GF-D8 (cell line): ENCODE data around the gene CFAP299.
"Not testable (repeated sequence)": the region's sequence is repeated elsewhere in the genome, so short reads cannot be mapped to it uniquely, and the experiment has no call there.

ENCODE experiments used
- DNase-seq: peaks from one replicate; lab custom pipeline; 2025; lab: John Stamatoyannopoulos, UW

The CFAP299 gene

DNA sequence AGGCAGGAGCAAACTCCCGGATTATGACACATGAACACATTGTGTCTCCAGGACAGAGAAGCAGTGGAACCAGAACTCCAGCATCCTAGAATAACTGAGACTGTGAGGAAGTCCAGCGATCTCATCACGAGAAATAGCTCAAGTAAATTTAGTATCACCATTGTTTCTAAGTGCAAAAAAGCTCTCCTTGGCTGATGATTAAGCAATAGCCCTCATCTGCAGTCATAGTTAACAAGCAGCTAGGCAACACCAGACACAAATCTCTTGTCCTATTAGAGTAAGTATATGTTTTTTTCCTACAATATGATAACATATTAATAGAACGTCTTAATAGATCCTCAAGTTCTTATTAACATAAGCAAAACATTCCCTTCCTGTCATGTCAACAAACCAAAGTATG lies 2.4 kb upstream of the CFAP299 start:
- no peak for DNase-seq

DNA sequence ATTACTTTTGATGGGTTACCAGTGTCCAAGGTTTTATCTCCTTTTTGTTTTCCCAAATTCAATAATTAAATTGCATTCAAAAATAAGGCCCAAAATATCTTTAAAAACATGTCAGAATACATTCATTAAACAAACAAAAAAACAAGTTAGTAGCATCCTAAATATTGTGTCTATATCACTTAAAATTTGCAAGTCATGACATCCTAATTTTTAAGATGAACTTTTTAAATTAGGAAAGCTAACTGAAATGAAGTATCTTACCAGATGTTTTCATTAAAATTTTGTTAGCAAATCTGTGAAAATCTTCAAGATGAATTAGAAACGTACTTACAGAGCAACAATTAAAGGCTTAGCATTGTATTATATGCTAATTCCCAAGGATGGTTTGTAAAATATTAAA lies 962 bp upstream of the CFAP299 start:
- no peak for DNase-seq

DNA sequence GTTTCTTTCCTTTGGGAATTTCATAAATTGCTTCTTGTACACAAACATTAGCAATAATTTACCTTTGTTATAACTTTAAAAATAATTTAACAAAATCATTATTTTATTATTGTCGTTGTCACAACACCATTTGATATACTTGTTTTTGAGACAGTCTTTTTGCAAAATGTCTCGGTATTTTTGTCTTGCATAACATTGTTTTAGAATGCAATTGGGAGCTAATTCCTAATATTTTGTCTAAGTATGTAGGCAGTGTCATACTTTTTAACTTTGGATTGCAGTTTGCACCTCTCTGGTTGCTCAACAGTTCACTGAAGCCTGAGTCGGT lies 340 bp upstream of the CFAP299 start:
- no peak for DNase-seq

DNA sequence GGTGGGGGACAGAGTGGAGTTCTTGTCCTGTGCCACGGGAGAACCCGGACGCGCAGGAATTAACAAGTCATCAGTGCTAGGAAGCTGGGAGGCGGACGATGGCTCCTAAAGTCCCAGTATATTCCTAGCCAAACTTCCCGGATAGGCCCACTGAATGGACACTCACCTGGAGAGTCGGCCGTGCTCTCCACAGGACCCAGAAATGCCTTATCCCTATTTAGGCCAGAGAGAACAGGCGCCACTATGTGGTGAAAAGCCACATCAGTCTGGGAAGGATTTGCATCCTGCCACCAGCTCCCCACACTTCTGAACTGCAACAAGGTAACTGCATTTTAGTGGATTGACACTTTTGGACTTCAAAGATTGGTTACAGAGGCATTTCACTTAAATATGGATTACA lies 1.1 kb downstream of the CFAP299 start:
- DNase-seq: no peak

DNA sequence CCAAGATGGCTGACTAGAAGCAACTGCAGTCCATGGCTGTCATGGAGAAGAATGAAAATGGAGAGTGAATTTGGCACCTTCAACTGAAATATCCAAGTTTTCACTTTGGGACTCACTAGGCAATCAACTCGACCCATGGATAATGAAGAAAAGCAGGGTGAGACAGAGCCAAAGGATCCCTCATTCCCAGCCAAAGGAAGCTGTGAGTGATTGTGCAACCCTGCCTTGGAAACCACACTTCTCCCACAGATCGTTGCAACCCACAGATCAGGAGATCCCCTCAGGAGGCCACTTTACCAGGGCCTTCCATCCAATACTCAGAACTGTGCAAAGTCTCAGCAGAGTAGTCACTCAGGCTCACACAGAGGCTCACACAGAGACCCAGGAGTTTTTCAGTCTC lies 4.5 kb downstream of the CFAP299 start:
- DNase-seq: no peak

DNA sequence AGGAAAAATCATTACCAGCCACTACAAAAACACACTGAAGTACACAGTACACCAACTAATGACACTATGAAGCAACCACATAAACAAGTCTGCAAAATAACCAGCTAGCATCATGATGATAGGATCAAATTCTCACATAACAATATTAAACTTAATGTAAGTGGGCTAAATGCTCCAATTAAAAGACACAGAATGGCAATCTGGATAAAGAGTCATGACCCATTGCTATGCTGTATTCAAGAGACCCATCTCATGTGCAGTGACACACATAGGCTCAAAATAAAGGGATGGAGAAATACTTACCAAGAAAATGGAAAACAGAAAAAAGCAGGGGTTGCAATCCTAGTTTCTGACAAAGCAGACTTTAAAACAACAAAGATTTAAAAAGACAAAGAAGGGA lies 7.2 kb downstream of the CFAP299 start:
- not testable (repeated sequence) for DNase-seq

DNA sequence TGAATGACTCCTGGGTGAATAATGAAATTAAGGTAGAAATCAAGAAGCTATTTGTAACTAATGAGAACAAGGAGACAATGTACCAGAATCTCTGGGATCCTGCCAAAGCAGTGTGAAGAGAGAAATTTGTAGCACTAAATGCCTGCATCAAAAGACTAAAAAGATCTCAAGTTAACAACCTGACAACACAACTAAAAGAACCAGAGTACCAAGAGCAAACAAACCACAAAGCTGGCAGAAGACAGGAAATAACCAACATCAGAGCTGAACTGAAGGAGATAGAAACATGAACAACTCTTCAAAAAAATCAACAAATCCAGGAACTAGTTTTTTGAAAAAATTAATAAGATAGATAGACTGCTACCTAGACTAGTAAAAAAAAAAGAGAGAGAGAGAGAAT lies 8.4 kb downstream of the CFAP299 start:
- no peak for DNase-seq

DNA sequence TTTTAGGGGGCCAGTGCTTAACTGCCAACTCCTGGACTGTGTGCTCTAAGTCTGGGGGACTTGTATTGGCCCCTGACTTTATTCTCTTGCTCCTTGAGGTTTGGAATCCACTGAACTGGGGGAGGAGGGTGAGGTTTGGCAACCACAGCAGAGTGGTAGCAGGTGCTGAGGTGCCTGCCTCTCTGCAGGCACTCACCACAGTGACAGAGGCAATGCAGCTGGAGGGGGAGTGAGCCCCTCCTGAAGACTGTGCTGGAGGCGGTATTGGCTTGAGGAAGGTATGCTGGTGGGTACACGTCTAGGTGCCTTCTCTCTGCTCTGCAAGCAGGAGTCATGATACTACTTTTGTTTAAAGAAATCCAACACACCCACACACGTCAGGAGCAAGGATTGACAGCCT lies 24.6 kb downstream of the CFAP299 start:
- DNase-seq: no peak

DNA sequence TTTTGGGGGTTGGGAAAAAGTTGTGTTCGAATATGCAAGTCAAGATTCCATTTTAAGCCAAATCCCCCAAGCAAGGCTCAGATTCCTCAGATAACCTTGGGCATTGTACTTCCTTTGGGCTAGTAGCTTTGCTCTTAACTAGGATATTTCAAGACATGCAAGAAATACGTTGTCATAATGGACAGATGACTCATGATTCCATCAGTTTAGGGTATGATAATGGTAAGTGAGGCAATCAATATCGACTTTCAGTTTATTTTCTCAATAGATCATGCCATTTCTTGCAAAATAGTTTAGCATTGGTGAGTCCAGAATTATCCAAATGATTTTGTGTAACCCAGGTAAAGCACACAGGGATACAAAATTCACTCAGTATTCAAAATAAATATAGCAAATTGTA lies 25.4 kb downstream of the CFAP299 start:
- no peak for DNase-seq

DNA sequence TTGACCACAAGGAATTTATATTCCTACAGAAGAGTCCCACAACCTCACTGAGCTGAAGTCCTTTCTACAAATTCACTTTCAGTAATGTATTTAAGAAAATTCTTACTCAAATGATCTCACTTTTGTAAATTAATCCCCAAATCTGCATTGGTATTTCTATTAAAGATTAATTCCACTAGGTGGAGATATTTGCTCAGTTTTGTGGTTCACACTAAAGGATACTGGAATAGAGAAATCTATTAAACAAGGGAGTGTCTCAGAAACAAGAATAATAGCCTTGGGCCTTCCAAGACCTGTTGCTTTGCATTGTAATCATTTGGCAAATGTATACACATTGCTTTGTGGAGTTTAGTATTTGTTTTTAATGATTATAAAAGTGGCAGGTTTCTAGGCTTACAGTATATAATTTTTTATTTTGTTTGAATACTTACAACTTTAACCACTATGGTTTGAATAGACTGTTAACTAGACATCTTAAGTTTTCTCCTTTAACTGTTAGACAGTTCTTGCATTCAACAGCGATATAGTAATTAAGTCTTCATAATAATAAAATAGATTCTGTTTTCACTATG lies 25.9 kb downstream of the CFAP299 start:
- DNase-seq: no peak

DNA sequence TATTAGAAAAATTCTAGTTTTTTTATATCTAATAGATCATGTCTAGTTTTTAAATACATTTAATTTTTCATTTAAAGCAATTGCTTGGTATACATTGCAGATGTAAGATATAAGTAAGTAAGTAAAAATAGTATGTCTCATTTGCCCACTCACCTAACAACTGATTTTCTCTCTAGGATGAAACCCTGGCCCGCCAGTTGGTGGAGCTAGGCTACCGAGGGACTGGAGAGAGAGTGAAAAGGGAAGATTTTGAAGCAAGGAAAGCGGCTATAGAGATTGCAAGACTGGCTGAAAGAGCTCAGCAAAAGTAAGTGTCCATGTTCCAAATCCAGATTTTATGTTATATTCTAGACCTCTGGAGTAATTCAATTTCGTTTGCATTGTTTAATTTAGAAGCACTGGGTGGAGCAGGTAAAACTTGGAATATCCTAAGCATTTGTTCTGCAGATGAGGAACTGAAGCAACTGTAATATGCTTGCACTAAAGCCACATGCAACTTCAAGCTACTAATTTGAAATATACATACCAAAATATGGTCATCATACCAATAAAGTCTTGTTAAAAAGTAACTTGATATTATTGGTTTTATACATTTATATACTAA lies 27.1 kb downstream of the CFAP299 start:
- no peak for DNase-seq

DNA sequence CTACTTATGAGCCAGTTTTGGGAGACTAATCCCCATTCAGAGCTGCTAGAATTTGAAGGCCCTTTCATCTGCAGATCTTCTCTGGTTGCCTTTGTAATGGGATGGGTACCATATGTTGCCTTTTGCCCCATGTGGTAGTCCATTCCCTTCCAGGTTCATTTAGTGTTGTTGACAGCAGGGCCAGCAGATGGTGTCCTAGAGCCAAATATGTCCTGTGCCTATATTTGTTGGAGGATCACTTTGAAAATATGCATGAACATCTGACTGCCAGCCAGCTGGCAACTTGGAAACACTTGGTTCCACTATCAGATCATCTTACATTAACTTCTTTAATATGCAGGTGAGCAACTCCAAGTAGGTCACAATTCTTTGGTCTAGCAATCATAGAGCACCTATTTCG lies 30.4 kb downstream of the CFAP299 start:
- DNase-seq: no peak

DNA sequence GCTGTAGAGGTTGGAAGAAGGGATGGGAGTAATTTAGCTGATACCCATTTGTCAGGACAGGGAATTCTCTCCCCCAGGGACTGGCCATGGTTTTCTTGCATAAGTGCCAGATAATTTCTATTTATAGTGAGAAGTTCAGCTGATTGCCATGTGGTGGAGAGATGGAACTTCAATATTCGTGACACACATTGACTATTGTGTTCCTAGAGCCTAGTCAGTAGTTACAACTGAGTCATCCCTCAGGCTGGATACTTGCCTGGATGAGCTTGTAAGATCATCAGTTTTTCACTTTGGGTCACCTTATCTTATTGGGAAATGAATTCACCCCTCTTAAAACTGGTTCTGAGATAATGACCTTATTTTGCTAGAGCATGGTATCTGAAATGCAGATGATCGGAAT lies 32.2 kb downstream of the CFAP299 start:
- no peak for DNase-seq

DNA sequence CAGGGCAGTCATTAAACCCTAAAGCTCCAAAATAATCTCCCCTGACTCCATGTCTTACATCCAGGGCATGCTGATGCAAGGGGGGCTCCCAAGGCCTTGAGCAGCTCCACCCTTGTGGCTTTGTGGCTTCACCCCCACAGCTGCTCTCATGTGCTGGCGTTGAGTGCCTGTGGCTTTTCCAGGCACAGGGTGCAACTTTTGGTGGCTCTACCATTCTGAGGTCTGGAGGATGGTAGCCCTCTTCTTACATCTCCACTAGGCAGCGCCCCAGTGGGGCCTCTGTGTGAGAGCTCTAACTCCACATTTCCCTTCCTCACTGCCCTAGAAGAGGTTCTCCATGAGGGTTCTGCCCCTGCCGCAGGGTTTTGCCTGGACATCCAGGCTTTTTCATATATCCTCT lies 35.1 kb downstream of the CFAP299 start:
- DNase-seq: no peak

DNA sequence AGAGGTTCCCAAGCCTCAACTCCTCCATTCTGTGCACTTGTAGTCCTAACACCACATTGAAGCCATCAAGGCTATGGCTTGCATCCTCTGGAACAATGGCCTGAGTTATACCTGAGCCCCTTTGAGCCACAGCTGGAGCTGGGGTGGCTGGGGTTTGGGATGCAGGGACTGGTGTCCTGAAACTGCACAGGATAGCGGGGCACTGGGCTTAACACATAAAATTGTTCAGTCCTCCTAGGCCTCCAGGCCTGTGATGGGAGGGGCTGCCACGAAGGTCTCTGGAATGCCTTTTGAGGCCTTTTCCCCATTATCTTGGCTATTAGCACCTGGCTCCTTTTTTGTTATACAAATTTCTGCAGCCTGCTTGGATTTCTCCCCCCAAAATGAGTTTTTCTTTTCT lies 35.5 kb downstream of the CFAP299 start:
- DNase-seq: no peak

DNA sequence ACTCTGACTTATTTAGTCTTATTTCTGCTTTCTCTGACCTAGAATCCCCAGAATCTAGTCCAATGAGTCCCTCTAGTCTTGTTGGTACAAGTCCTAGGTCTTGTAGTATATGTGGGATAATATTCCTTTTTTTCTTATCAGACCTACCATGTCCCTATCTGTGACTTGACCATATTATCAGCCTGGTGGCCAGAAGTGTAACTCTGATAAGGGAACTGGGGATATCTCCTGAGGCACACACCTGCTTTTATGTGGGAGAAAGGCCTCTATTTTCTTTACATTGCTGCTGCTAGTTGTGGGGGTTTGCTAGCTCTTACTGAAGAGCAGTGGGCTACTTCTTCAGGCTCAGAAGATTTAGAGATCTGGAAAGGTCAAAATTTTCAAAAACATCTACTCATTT lies 38.6 kb downstream of the CFAP299 start:
- DNase-seq: no peak

DNA sequence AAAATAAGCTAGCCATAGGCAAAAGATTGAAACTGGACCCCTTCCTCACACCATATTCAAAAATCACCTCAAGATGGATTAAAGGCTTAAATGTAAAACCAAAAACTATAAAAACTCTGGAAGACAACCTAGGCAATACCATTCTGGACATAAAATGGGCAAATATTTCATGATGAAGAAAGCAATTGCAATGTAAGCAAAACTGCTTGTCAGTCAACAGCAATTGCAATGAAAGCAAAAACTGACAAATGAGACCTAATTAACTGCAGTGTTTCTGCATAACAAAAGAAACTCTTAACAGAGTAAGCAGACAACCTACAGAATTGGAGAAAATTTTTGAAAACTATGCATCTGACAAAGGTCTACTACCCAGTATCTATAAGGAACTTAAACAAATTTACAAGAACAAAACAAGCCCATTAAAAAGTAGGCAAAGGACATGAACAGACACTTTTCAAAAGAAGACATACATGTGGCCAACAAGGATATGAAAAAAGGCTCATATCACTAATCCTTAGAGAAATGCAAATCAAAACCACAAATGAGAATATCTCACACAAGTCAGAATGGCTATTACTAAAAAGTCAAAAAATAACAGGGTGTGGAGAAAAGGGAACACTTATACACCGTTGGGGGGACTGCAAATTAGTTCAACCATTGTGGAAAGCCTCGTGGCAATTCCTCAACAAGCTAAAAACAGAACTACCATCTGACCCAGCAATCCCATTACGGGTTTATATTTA lies 46.7 kb downstream of the CFAP299 start:
- no peak for DNase-seq

DNA sequence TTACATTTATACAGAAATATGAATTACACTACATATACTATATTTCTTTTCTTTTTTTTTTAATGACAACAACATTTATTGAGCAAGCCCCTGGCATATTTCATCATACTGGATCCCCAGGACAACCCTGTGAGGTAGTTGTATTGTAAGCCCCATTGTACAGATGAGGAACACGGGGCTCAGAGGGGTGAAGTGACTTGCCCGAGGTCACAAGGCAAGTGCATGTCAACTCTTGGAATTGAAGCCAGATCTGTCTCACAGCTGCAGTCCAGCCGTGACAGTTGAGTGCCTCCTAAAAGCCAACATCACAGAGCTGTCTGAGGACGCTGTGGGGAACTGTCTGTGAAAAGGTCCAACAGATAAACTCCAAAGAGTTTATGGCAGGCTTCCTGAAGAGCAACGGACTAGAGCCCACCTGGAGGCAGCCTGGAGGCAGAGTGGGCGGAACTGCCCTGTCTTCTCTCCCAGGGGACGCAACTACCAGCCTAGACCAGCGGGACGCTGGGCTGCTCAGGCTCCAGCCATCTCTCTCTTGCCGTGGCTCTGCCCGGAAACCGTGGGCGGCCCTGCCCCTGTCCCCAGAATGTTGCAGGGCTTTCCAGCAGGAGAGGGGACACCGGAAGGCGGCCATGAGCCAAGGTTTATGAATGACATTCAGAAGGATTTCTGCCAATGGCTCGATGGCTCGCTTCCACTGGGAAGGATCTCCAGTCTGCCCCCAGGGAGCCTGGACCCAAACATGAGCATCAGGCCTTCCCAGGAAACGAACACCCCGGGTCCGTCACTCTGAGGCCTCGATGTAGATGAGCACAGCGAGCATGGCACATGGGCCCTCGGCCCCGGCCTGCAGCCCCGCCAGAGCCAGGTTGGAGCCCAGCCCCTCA lies 50.1 kb downstream of the CFAP299 start:
- DNase-seq: no peak

DNA sequence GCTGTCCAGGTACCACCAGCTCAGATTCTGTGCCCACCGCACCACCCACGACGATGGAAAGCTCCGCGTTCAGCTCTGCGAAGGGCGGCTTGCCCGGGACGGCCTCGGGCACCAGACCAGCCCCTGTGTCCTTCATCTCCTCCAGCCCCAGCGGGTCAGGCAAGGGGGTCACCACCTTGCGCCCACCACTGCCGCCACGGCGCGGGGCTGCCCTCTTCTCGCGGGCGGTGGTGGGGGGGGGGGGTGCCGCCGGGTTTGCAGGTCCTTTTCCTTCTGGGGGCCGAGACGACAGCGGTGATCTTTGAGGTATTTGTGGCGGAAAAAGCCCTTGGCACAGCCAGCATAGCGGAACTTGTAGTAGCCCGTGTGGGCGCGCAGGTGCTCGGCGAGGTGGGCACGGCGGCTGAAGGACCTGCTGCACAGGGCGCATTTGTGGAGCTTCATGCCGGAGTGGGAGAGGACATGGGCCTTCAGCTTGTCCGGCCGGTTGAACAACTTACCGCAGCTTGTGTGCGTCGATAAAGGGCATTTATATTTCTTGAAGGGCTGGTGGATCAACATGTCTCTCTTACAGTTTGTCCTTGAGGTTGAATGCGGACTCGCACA lies 50.9 kb downstream of the CFAP299 start:
- DNase-seq: no peak

DNA sequence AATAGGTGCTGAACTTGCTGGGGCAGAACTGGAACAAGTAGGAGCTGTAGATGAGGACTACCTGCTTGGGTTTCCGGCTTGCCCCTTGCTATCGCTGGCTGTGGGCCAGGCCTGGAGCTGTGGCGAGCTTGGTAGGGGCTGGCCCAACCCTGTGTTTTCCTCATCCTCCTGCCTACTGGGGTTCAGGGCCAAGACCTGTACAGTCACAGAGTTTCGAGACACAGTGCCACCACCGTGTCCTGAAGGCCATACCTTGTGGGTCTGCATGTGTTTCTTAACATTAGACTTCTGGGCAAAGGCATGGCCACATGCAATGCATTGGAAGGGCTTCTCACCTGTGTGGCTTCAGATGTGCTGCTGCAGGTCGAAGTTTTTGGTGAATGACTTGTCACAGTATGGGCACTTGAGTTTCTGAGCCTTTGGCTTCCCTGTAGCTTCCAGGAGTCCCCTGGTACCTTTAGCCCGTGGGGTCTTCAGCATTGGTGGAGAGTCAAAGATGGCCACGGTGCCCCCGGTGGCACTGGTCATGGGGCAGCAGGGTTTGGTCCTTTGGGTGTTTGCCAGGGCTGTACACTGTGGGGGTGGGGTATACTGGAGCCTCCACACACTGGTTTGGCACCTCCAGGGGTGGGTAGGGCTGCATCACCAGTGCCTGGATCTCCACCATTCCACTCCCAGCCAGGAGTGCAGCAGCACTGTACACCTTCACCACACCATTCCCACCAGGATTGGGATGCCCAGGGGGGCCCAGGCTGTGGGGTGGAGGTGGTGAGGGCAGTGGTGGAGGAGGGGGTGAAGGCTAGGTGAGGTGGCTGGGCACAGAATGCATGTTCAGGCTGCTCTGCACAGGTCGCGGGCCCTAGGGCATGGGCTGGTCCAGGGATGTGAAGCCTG lies 52.1 kb downstream of the CFAP299 start:
- DNase-seq: no peak

DNA sequence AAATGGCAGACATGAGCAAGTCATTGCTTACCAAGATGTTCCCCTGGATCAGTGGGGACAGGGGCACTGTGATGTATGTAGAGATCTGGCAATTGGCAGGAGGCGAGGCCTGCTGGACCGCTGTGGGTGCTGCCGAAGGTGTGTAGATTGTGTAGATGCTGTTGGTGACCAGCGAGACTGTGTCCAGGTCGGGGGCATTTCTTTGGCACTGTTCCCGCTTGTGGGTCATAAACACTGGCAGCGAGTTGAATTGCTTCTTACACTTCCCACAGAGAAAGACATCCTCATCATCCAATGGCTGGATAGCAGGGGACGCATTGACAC lies 52.7 kb downstream of the CFAP299 start:
- no peak for DNase-seq

DNA sequence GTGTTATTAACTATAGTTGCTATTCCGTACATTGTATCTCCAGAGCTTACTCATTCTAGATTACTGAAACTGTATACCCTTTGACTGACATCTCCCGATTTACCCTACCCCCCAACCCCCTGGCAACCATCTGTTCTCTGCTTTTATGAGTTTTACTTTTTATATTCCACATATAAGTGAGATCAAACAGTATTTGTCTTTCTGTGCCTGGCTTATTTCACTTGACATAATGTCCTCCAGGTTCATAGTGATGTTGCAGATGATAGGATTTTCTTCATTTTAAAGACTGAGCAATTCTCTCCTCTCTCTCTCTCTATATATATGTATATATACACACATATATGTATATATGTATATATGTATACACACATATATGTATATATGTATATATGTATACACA lies 54.6 kb downstream of the CFAP299 start:
- DNase-seq: no peak
